ENCODE results near the gene PLEKHM2.

DNA sequence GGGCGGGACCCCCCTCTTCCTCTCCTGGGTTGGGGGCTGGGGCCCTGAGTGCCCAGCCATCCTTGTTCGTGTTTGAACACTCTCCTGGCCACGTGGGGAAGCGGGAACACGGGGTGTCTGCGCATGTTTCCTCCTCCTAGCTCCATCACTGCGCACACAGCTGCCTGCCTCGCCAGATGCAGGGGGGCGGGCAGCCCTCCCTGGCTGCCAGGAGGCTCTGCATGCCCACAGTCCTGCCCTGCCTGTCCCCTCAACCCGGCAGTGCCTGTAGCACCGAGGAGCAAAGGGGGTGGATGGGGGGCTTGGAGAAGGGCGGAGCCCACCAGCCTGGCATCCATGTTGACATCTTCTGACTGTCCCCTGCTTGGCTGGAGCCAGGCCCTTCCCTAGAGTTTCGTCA, 50.2 kb downstream of the PLEKHM2 start:
- TF ChIP-seq, protein P1, sequence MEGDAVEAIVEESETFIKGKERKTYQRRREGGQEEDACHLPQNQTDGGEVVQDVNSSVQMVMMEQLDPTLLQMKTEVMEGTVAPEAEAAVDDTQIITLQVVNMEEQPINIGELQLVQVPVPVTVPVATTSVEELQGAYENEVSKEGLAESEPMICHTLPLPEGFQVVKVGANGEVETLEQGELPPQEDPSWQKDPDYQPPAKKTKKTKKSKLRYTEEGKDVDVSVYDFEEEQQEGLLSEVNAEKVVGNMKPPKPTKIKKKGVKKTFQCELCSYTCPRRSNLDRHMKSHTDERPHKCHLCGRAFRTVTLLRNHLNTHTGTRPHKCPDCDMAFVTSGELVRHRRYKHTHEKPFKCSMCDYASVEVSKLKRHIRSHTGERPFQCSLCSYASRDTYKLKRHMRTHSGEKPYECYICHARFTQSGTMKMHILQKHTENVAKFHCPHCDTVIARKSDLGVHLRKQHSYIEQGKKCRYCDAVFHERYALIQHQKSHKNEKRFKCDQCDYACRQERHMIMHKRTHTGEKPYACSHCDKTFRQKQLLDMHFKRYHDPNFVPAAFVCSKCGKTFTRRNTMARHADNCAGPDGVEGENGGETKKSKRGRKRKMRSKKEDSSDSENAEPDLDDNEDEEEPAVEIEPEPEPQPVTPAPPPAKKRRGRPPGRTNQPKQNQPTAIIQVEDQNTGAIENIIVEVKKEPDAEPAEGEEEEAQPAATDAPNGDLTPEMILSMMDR (IDR thresholded peaks at IDR 0.05; ENCODE audit: control extremely low read depth in 1 of 3, insufficient read depth in 1 of 3, low read depth in 1 of 3, low read length in 3 of 3) = no peak
- TF ChIP-seq TBP (IDR thresholded peaks at IDR 0.05; ENCODE audit: low read depth, low read length) (no peak), RBBP5 (IDR thresholded peaks at IDR 0.05; ENCODE audit: borderline replicate concordance, low read depth, low read length) (no peak)

Measured in H1 (cell line).